Fibroblast of lung (primary cell): Measurements from ENCODE around the gene COX14. TPM values are rescaled to one million over a fixed set of nuclear protein-coding genes. Genes with fewer than 3 reads are reported as not detected.
"Not testable (repeated sequence)": the region's sequence is repeated elsewhere in the genome, so short reads cannot be mapped to it uniquely, and the experiment has no call there.

Experiments
- DNase-seq, 2 donors: peaks; one replicate each; pipeline versions ENCODE4 v3.0.0 to v3.0.0-alpha.2; 2010; ENCODE audit warnings: low read depth in 2 of 2
- H2AFZ ChIP-seq: 2 replicates; pipeline ENCODE4 v1.5.1; 2012; ENCODE audit warnings: low read length, control low read depth, inconsistent platforms
- H3K27ac ChIP-seq: 2 replicates; pipeline ENCODE4 v1.5.1; 2011; ENCODE audit warnings: low read length, control low read depth; ENCODE audit not compliant: insufficient read depth
- H3K27me3 ChIP-seq: 2 replicates; pipeline ENCODE4 v1.5.1; 2011; ENCODE audit warnings: mild to moderate bottlenecking, low read length; ENCODE audit not compliant: control insufficient read depth, insufficient read depth
- H3K36me3 ChIP-seq: 2 replicates; pipeline ENCODE4 v1.5.1; 2011; ENCODE audit warnings: low read length; ENCODE audit not compliant: control insufficient read depth, insufficient read depth
- H3K4me1 ChIP-seq: 2 replicates; pipeline ENCODE4 v1.5.1; 2011; ENCODE audit warnings: low read length; ENCODE audit not compliant: control insufficient read depth, insufficient read depth; ENCODE audit errors: extremely low read depth
- H3K4me2 ChIP-seq: 2 replicates; pipeline ENCODE4 v1.5.1; 2011; ENCODE audit warnings: low read length, control low read depth; ENCODE audit not compliant: insufficient read depth; ENCODE audit errors: extremely low read depth
- H3K4me3 ChIP-seq, 4 experiments: fragments of 200-600 bp in 1 of 4; sonication (generic) in 1 of 4; replicated peaks in 1 of 4; 2 replicates each; pipeline ENCODE4 v1.5.1; 2011 to 2016; ENCODE audit warnings: low read length in 4 of 4, low read depth in 3 of 4, mild to moderate bottlenecking in 3 of 4, control low read depth in 2 of 4, inconsistent platforms in 1 of 4, mixed read lengths in 1 of 4; ENCODE audit not compliant: insufficient read depth in 1 of 4; ENCODE audit errors: control extremely low read depth in 1 of 4
- H3K79me2 ChIP-seq: 2 replicates; pipeline ENCODE4 v1.5.1; 2012; ENCODE audit warnings: mild to moderate bottlenecking, low read length, inconsistent platforms; ENCODE audit not compliant: control insufficient read depth, insufficient read depth
- H3K9ac ChIP-seq: 2 replicates; pipeline ENCODE4 v1.5.1; 2011; ENCODE audit warnings: mild to moderate bottlenecking, low read length, control low read depth; ENCODE audit not compliant: insufficient read depth
- H3K9me3 ChIP-seq: 2 replicates; pipeline ENCODE4 v1.5.1; 2012; ENCODE audit warnings: low read depth, low read length; ENCODE audit not compliant: control insufficient read depth, insufficient read depth
- H4K20me1 ChIP-seq: 2 replicates; pipeline ENCODE4 v1.5.1; 2011; ENCODE audit warnings: low read length; ENCODE audit not compliant: control insufficient read depth, insufficient read depth; ENCODE audit errors: extremely low read depth
- CTCF ChIP-seq, 2 donors: IDR thresholded peaks in 1 of 2; conservative IDR thresholded peaks in 1 of 2; 1 replicate in 1 of 2; 2 replicates in 1 of 2; pipeline ENCODE4 v1.5.1; 2011 to 2012; ENCODE audit warnings: low read length in 2 of 2, control low read depth in 1 of 2, inconsistent platforms in 1 of 2, low read depth in 1 of 2, mild to moderate bottlenecking in 1 of 2
- EZH2 ChIP-seq: IDR thresholded peaks from 2 replicates; pipeline ENCODE4 v1.5.1; 2012; ENCODE audit warnings: low read length, control low read depth, mild to moderate bottlenecking; ENCODE audit errors: missing control alignments
- polyA plus RNA-seq, 2 donors: library from polyadenylated mRNA; depleted of rRNA in 1 of 2; stranded (reverse) in 1 of 2; unstranded in 1 of 2; fragments of >200 nt; gene quantifications; 2 replicates each; pipeline ENCODE4 v1.2.1, GENCODE V29; 2011 to 2012; ENCODE audit warnings: missing spikeins in 1 of 2
- total RNA-seq: library from RNA; depleted of rRNA; stranded (reverse); fragments of >200 nt; gene quantifications from 2 replicates; pipeline ENCODE4 v1.2.1, GENCODE V29; 2014

COX14 gene
- total and polyA plus RNA-seq, 2 donors (not counting 1 experiment from before 2014, with no cell fraction given), result 55.3 to 57.1 TPM

GRCh38 chr12:50151047-50151687 lies 39.1 kb downstream of the COX14 start:
- no peak overlapping the region for H3K4me2 ChIP-seq
- no peaks in the 10 kb centered on the region for H3K36me3 ChIP-seq
- peaks cover 4% of the 10 kb centered on the region for H3K79me2 ChIP-seq
- no peaks in the 10 kb centered on the region for H3K27me3 ChIP-seq
- no peak for TF ChIP-seq EZH2
- no peak for TF ChIP-seq CTCF (conservative IDR thresholded peaks at IDR 0.05 in 1 of 2, IDR thresholded peaks at IDR 0.05 in 1 of 2; ENCODE audit: low read depth in 1 of 2, low read length in 2 of 2)
- H3K9me3 ChIP-seq, result no peaks in the 10 kb centered on the region
- no peaks in the 10 kb centered on the region for H3K4me1 ChIP-seq
- H3K9ac ChIP-seq, result no peak overlapping the region
- no peaks in the 10 kb centered on the region for H4K20me1 ChIP-seq
- peak in 1 of 2 donors; percentile 62 for DNase-seq
- no peak overlapping the region for H2AFZ ChIP-seq
- H3K27ac ChIP-seq, result no peak overlapping the region
- H3K4me3 ChIP-seq, result no peak overlapping the region

GRCh38 chr12:50154947-50155346 lies 42.9 kb downstream of the COX14 start:
- H3K36me3 ChIP-seq, H3K4me2 ChIP-seq, H3K27ac ChIP-seq, H3K79me2 ChIP-seq, H3K4me1 ChIP-seq, H3K27me3 ChIP-seq, H3K4me3 ChIP-seq, H4K20me1 ChIP-seq, H3K9ac ChIP-seq, H3K9me3 ChIP-seq, DNase-seq, H2AFZ ChIP-seq: not testable (repeated sequence)

GRCh38 chr12:50156641-50157040 lies 44.6 kb downstream of the COX14 start:
- DNase-seq, result no peak
- H3K79me2 ChIP-seq, result peaks cover 13% of the 10 kb centered on the region
- H2AFZ ChIP-seq, result no peak overlapping the region
- no peak overlapping the region for H3K4me3 ChIP-seq
- no peaks in the 10 kb centered on the region for H3K4me1 ChIP-seq
- H3K27me3 ChIP-seq, result no peaks in the 10 kb centered on the region
- H4K20me1 ChIP-seq, result no peaks in the 10 kb centered on the region
- no peak overlapping the region for H3K4me2 ChIP-seq
- H3K9me3 ChIP-seq, result no peaks in the 10 kb centered on the region
- H3K9ac ChIP-seq, result no peak overlapping the region
- H3K36me3 ChIP-seq, result no peaks in the 10 kb centered on the region
- H3K27ac ChIP-seq, result no peak overlapping the region
- TF ChIP-seq EZH2 (no peak), CTCF (conservative IDR thresholded peaks at IDR 0.05 in 1 of 2, IDR thresholded peaks at IDR 0.05 in 1 of 2; ENCODE audit: low read depth in 1 of 2, low read length in 2 of 2) (no peak)
